Urinary bladder (tissue), 4 donors: ENCODE results near the gene PBX1. TPM values are rescaled to one million over a fixed set of nuclear protein-coding genes. Genes with fewer than 3 reads are reported as not detected.

Experiments used
- DNase-seq: peaks from one replicate; pipeline ENCODE4 v3.0.0-alpha.2; 2015; ENCODE audit errors: extremely low spot score
- H3K27ac ChIP-seq: one replicate; pipeline ENCODE4 v1.5.1; 2013; ENCODE audit warnings: low read depth, mild to moderate bottlenecking, moderate library complexity
- H3K36me3 ChIP-seq: one replicate; pipeline ENCODE4 v1.6.1; 2013; ENCODE audit warnings: mild to moderate bottlenecking, moderate library complexity; ENCODE audit not compliant: insufficient read depth
- H3K4me1 ChIP-seq: one replicate; pipeline ENCODE4 v1.6.1; 2013; ENCODE audit warnings: mild to moderate bottlenecking, moderate library complexity; ENCODE audit not compliant: insufficient read depth
- H3K4me3 ChIP-seq: one replicate; pipeline ENCODE4 v1.5.1; 2013; ENCODE audit warnings: low read depth, low read length
- WGBS: extraction: QIAGEN DNeasy Blood & Tissue Kit; methylation state at CpG from one replicate; pipeline ENCODE4 v1.1.7; 2013; 5-methylcytosine and 5-hydroxymethylcytosine counted together
- polyA plus RNA-seq: library from polyadenylated mRNA; stranded (reverse); fragments of 200-250 nt; gene quantifications from one replicate; pipeline ENCODE4 v1.2.3, GENCODE V29; 2013
- total RNA-seq: library from RNA; depleted of rRNA; stranded (reverse); fragments of >200 nt; gene quantifications from one replicate; pipeline ENCODE4 v1.2.3, GENCODE V29; 2014
- donor health status: healthy with polysubstance abuse.
- donor health status: healthy.

The PBX1 gene
- total and polyA plus RNA-seq, 2 donors, result 67.8 to 241 TPM

- WGBS, result 62% methylated on average over 7 of the region's 7 CpGs
- H3K4me1 ChIP-seq, result no peaks in the 10 kb centered on the region
- no peak overlapping the region for H3K27ac ChIP-seq
- no peak overlapping the region for H3K4me3 ChIP-seq
- no peak for DNase-seq
- no peaks in the 10 kb centered on the region for H3K36me3 ChIP-seq
Measured at GRCh38 chr1:164671323-164671965, 112.5 kb downstream of the PBX1 start.

GRCh38 chr1:164671966-164672571 is 113.1 kb downstream of the PBX1 start:
- H3K4me3 ChIP-seq, result no peak overlapping the region
- H3K4me1 ChIP-seq, result no peaks in the 10 kb centered on the region
- WGBS, result 44% methylated on average over 7 of the region's 7 CpGs
- no peak for DNase-seq
- H3K27ac ChIP-seq, result no peak overlapping the region
- no peaks in the 10 kb centered on the region for H3K36me3 ChIP-seq

- H3K36me3 ChIP-seq, result no peaks in the 10 kb centered on the region
- no peak for DNase-seq
- no peaks in the 10 kb centered on the region for H3K4me1 ChIP-seq
- WGBS, result 80% methylated on average over 3 of the region's 3 CpGs
- H3K27ac ChIP-seq, result no peak overlapping the region
- H3K4me3 ChIP-seq, result no peak overlapping the region
Measured at GRCh38 chr1:164672588-164672987, 113.6 kb downstream of the PBX1 start.

GRCh38 chr1:164673584-164674214 is 114.7 kb downstream of the PBX1 start:
- no peak for DNase-seq
- WGBS, result 90% methylated on average over 14 of the region's 14 CpGs
- Histone ChIP-seq H3K4me3 (no peak overlapping the region), H3K4me1 (no peaks in the 10 kb centered on the region), H3K36me3 (no peaks in the 10 kb centered on the region), H3K27ac (no peak overlapping the region)

GRCh38 chr1:164675342-164675904 is 116.4 kb downstream of the PBX1 start:
- 92% methylated on average over 4 of the region's 4 CpGs for WGBS
- Histone ChIP-seq H3K4me1 (no peaks in the 10 kb centered on the region), H3K4me3 (no peak overlapping the region), H3K36me3 (no peaks in the 10 kb centered on the region), H3K27ac (no peak overlapping the region)
- DNase-seq, result no peak

- Histone ChIP-seq H3K4me3 (no peak overlapping the region), H3K4me1 (peaks cover 2% of the 10 kb centered on the region), H3K27ac (no peak overlapping the region), H3K36me3 (no peaks in the 10 kb centered on the region)
- DNase-seq, result no peak
- WGBS, result 77% methylated on average over 5 of the region's 5 CpGs
Measured at GRCh38 chr1:164678136-164678700, 119.2 kb downstream of the PBX1 start.

- 93% methylated on average over 6 of the region's 6 CpGs for WGBS
- H3K36me3 ChIP-seq, result no peaks in the 10 kb centered on the region
- DNase-seq, result no peak
- H3K27ac ChIP-seq, result no peak overlapping the region
- no peak overlapping the region for H3K4me3 ChIP-seq
- peaks cover 2% of the 10 kb centered on the region for H3K4me1 ChIP-seq
Measured at GRCh38 chr1:164682570-164682969, 123.6 kb downstream of the PBX1 start.

GRCh38 chr1:164683235-164683634 is 124.3 kb downstream of the PBX1 start:
- Histone ChIP-seq H3K27ac (no peak overlapping the region), H3K4me1 (peaks cover 2% of the 10 kb centered on the region), H3K36me3 (no peaks in the 10 kb centered on the region), H3K4me3 (no peak overlapping the region)
- DNase-seq, result no peak
- 51% methylated on average over 3 of the region's 3 CpGs for WGBS

- Histone ChIP-seq H3K27ac (no peak overlapping the region), H3K36me3 (no peaks in the 10 kb centered on the region), H3K4me1 (peaks cover 2% of the 10 kb centered on the region), H3K4me3 (no peak overlapping the region)
- no peak for DNase-seq
- 50% methylated on average over 3 of the region's 3 CpGs for WGBS
Measured at GRCh38 chr1:164685266-164686035, 126.5 kb downstream of the PBX1 start.

- no peak overlapping the region for H3K4me3 ChIP-seq
- no peaks in the 10 kb centered on the region for H3K36me3 ChIP-seq
- no peak for DNase-seq
- no peaks in the 10 kb centered on the region for H3K4me1 ChIP-seq
- WGBS, result 84% methylated on average over 4 of the region's 4 CpGs
- H3K27ac ChIP-seq, result no peak overlapping the region
Measured at GRCh38 chr1:164687777-164688176, 128.8 kb downstream of the PBX1 start.

GRCh38 chr1:164688791-164689190 is 129.8 kb downstream of the PBX1 start:
- H3K27ac ChIP-seq, result no peak overlapping the region
- DNase-seq, result no peak
- no peaks in the 10 kb centered on the region for H3K36me3 ChIP-seq
- WGBS, result 90% methylated on average over 11 of the region's 11 CpGs
- no peak overlapping the region for H3K4me3 ChIP-seq
- H3K4me1 ChIP-seq, result no peaks in the 10 kb centered on the region

- 62% methylated on average over 13 of the region's 13 CpGs for WGBS
- Histone ChIP-seq H3K27ac (no peak overlapping the region), H3K4me3 (no peak overlapping the region), H3K4me1 (no peaks in the 10 kb centered on the region), H3K36me3 (no peaks in the 10 kb centered on the region)
- no peak for DNase-seq
Measured at GRCh38 chr1:164689672-164690511, 130.9 kb downstream of the PBX1 start.
